Measurements from ENCODE around the gene IQGAP1.

GRCh38 chr15:90421527-90421926, 33.5 kb downstream of the IQGAP1 start:
- TF ChIP-seq EZH2 (IDR thresholded peaks at IDR 0.05; ENCODE audit: borderline replicate concordance) (no peak), CTCF (IDR thresholded peaks at IDR 0.05; ENCODE audit: poor library complexity) (no peak), EZH2phosphoT487 (IDR thresholded peaks at IDR 0.05; ENCODE audit: low read depth, severe bottlenecking, unreplicated experiment) (no peak)

Data from hepatocyte (in vitro differentiated cells).